ENCODE results near the gene FAM168A.

Gene FAM168A

DNA sequence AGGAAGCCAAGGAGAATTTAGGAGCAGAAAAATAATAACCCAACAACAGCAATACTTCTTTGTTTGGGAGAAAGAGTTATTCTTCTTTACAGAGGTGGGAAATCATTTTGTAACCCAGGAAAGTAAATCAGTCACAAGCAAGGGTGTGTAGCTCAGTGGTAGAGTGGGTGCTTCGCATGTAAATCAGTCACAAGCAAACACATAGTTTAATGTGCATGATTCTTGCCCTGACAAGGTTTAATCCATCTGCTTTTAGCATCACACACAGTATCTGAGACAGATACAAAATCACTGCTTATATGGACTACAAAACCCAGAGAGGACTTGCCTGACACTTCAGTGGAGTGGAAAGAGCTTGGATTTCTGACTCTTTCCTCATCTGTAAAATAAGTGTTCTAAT is 139.7 kb downstream of the FAM168A start:
- no peak for TF ChIP-seq EZH2phosphoT487 (IDR thresholded peaks at IDR 0.05; ENCODE audit: low read depth)
- peaks cover 36% of the 10 kb centered on the region for H3K4me1 ChIP-seq (ENCODE audit: low read length)
- no peak overlapping the region for H3K4me3 ChIP-seq (ENCODE audit: low read length)
- H3K9me3 ChIP-seq (ENCODE audit: insufficient read depth, low read length): no peaks in the 10 kb centered on the region
- no peak overlapping the region for H2AFZ ChIP-seq (ENCODE audit: low read depth, low read length)
- H3K36me3 ChIP-seq (replicated peaks; ENCODE audit: low read depth, low read length): no peaks in the 10 kb centered on the region
- no peaks in the 10 kb centered on the region for H4K20me1 ChIP-seq (ENCODE audit: insufficient read depth, low read length)
- no peak overlapping the region for H3K9ac ChIP-seq (ENCODE audit: low read length)
- no peak overlapping the region for H3K4me2 ChIP-seq (ENCODE audit: low read length)
- no peak overlapping the region for H3K27ac ChIP-seq (ENCODE audit: low read length)
- no peaks in the 10 kb centered on the region for H3K79me2 ChIP-seq (ENCODE audit: low read length)
- no peaks in the 10 kb centered on the region for H3K27me3 ChIP-seq (ENCODE audit: low read depth, low read length)

DNA sequence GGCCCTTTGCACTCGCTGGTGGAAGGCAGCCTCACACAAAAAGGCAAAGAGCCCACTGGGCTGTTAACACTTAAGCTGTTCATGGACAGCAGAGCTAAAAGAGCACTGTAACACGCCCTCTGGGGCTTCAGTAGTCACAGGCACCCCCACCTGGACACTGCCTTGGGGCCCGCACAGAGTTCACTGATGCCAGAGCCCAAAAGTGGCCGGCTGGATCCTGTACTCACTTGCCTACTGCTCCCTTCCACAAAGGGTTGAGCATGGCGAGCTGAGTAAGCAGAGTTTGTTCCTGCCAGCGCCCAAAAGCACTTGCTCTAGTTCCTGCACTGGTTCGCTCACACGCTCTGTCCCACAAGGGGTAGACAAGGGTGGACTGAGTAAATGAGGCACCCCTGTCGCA is 142.9 kb downstream of the FAM168A start:
- H3K27ac ChIP-seq (ENCODE audit: low read length): no peak overlapping the region
- H3K4me3 ChIP-seq (ENCODE audit: low read length): no peak overlapping the region
- no peaks in the 10 kb centered on the region for H3K9me3 ChIP-seq (ENCODE audit: insufficient read depth, low read length)
- TF ChIP-seq, protein P1, sequence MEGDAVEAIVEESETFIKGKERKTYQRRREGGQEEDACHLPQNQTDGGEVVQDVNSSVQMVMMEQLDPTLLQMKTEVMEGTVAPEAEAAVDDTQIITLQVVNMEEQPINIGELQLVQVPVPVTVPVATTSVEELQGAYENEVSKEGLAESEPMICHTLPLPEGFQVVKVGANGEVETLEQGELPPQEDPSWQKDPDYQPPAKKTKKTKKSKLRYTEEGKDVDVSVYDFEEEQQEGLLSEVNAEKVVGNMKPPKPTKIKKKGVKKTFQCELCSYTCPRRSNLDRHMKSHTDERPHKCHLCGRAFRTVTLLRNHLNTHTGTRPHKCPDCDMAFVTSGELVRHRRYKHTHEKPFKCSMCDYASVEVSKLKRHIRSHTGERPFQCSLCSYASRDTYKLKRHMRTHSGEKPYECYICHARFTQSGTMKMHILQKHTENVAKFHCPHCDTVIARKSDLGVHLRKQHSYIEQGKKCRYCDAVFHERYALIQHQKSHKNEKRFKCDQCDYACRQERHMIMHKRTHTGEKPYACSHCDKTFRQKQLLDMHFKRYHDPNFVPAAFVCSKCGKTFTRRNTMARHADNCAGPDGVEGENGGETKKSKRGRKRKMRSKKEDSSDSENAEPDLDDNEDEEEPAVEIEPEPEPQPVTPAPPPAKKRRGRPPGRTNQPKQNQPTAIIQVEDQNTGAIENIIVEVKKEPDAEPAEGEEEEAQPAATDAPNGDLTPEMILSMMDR (IDR thresholded peaks at IDR 0.05; ENCODE audit: low read depth, low read length): no peak
- TF ChIP-seq EZH2phosphoT487 (IDR thresholded peaks at IDR 0.05; ENCODE audit: low read depth): no peak
- no peaks in the 10 kb centered on the region for H3K79me2 ChIP-seq (ENCODE audit: low read length)
- H3K36me3 ChIP-seq (replicated peaks; ENCODE audit: low read depth, low read length): no peaks in the 10 kb centered on the region
- no peak overlapping the region for H2AFZ ChIP-seq (ENCODE audit: low read depth, low read length)
- H3K27me3 ChIP-seq (ENCODE audit: low read depth, low read length): no peaks in the 10 kb centered on the region
- no peak overlapping the region for H3K9ac ChIP-seq (ENCODE audit: low read length)
- H3K4me2 ChIP-seq (ENCODE audit: low read length): no peak overlapping the region
- no peaks in the 10 kb centered on the region for H4K20me1 ChIP-seq (ENCODE audit: insufficient read depth, low read length)
- H3K4me1 ChIP-seq (ENCODE audit: low read length): peaks cover 13% of the 10 kb centered on the region

- Histone ChIP-seq H3K4me3 (ENCODE audit: low read length) (no peak overlapping the region), H3K36me3 (replicated peaks; ENCODE audit: low read depth, low read length) (no peaks in the 10 kb centered on the region), H3K27me3 (ENCODE audit: low read depth, low read length) (no peaks in the 10 kb centered on the region), H3K9me3 (ENCODE audit: insufficient read depth, low read length) (no peaks in the 10 kb centered on the region), H3K9ac (ENCODE audit: low read length) (no peak overlapping the region), H3K27ac (ENCODE audit: low read length) (no peak overlapping the region), H4K20me1 (ENCODE audit: insufficient read depth, low read length) (no peaks in the 10 kb centered on the region), H2AFZ (ENCODE audit: low read depth, low read length) (no peak overlapping the region), H3K4me2 (ENCODE audit: low read length) (no peak overlapping the region), H3K4me1 (ENCODE audit: low read length) (no peaks in the 10 kb centered on the region), H3K79me2 (ENCODE audit: low read length) (no peaks in the 10 kb centered on the region)
- TF ChIP-seq, protein P1 (IDR thresholded peaks at IDR 0.05; ENCODE audit: low read depth, low read length): no peak
- no peak for TF ChIP-seq EZH2phosphoT487 (IDR thresholded peaks at IDR 0.05; ENCODE audit: low read depth)
Measured at GRCh38 chr11:73453562-73453961, 144.3 kb downstream of the FAM168A start.

DNA sequence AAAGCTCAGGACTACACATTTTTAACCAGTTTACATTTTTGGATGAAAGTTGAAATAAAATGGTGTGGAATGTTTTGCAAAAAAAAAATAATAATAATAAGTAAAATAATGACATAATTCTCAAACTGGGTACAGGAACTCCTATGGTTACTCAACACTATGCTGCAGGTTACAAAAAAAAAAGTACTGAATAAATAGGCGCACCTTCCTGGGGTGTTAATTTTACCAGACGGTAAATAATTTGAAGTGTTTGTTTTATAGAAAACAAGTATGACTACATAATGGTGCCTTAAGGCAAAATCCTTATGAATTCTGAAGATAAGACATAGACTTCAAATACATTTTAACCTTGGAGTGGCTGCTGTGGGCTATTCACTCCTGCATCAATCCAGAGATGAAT is 145.2 kb downstream of the FAM168A start:
- Histone ChIP-seq H3K27ac (ENCODE audit: low read length) (no peak overlapping the region), H3K9me3 (ENCODE audit: insufficient read depth, low read length) (no peaks in the 10 kb centered on the region), H3K4me3 (ENCODE audit: low read length) (no peak overlapping the region), H3K27me3 (ENCODE audit: low read depth, low read length) (no peaks in the 10 kb centered on the region), H3K79me2 (ENCODE audit: low read length) (no peaks in the 10 kb centered on the region), H3K9ac (ENCODE audit: low read length) (no peak overlapping the region), H3K4me2 (ENCODE audit: low read length) (no peak overlapping the region), H4K20me1 (ENCODE audit: insufficient read depth, low read length) (no peaks in the 10 kb centered on the region), H3K4me1 (ENCODE audit: low read length) (no peaks in the 10 kb centered on the region), H2AFZ (ENCODE audit: low read depth, low read length) (no peak overlapping the region), H3K36me3 (replicated peaks; ENCODE audit: low read depth, low read length) (no peaks in the 10 kb centered on the region)
- TF ChIP-seq, protein P1 (IDR thresholded peaks at IDR 0.05; ENCODE audit: low read depth, low read length): no peak
- TF ChIP-seq EZH2phosphoT487 (IDR thresholded peaks at IDR 0.05; ENCODE audit: low read depth): no peak

GRCh38 chr11:73451896-73452295 is 146.0 kb downstream of the FAM168A start:
- no peaks in the 10 kb centered on the region for H3K9me3 ChIP-seq (ENCODE audit: insufficient read depth, low read length)
- H3K4me1 ChIP-seq (ENCODE audit: low read length): no peaks in the 10 kb centered on the region
- no peak overlapping the region for H2AFZ ChIP-seq (ENCODE audit: low read depth, low read length)
- H3K4me2 ChIP-seq (ENCODE audit: low read length): no peak overlapping the region
- no peak overlapping the region for H3K4me3 ChIP-seq (ENCODE audit: low read length)
- no peaks in the 10 kb centered on the region for H3K36me3 ChIP-seq (replicated peaks; ENCODE audit: low read depth, low read length)
- H3K27me3 ChIP-seq (ENCODE audit: low read depth, low read length): no peaks in the 10 kb centered on the region
- no peaks in the 10 kb centered on the region for H3K79me2 ChIP-seq (ENCODE audit: low read length)
- TF ChIP-seq, protein P1 (IDR thresholded peaks at IDR 0.05; ENCODE audit: low read depth, low read length): no peak
- no peak for TF ChIP-seq EZH2phosphoT487 (IDR thresholded peaks at IDR 0.05; ENCODE audit: low read depth)
- no peaks in the 10 kb centered on the region for H4K20me1 ChIP-seq (ENCODE audit: insufficient read depth, low read length)
- no peak overlapping the region for H3K9ac ChIP-seq (ENCODE audit: low read length)
- no peak overlapping the region for H3K27ac ChIP-seq (ENCODE audit: low read length)

Measured in OCI-LY3 (cell line).